NCI-H1694 (cell line): Measurements from ENCODE around the gene ADSS1.

ENCODE experiments used
- DNase-seq: peaks from one replicate; lab custom pipeline; 2025; lab: John Stamatoyannopoulos, UW

ADSS1 gene

DNA sequence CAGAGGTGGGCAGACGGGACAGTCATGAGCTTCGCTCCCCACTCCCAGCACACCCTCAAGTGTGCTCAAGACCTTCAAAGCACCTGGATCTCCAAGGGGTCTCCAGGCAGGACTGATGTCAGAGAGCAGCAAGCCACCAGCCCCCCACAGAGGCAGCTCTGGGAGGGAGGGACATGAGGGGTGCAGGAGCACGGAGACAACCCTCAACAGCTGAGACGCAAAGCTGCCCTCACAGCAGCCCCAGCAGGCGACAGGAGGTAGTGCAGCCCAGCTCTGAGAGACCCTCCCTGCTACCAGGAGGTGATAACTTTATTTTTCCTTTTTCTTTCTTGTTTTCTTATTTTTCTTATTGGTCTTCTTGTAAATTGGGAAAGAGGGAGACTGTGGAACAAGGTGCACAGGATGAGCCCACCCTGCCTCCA is 46.8 kb downstream of the ADSS1 start:
- DNase-seq: no peak

DNA sequence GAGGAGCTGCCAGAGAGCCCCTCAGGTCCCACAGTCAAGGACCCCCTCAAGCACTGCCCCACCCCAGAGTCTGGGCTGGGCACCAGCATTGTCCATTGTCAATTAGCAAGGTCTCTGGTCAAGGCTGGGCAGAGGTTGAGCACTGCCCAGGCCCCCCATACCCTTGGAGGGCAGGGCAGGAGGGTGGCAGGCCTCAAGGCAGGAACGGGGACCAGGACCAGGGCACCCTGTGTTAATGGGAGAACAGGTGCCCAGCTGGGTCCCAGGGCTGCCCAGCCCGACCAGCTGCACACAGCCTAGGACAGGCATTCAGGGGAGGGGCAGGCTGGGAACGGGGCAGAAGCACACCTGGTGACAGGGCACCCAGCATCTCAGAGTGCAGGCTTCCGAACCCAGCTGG is 47.3 kb downstream of the ADSS1 start:
- no peak for DNase-seq

DNA sequence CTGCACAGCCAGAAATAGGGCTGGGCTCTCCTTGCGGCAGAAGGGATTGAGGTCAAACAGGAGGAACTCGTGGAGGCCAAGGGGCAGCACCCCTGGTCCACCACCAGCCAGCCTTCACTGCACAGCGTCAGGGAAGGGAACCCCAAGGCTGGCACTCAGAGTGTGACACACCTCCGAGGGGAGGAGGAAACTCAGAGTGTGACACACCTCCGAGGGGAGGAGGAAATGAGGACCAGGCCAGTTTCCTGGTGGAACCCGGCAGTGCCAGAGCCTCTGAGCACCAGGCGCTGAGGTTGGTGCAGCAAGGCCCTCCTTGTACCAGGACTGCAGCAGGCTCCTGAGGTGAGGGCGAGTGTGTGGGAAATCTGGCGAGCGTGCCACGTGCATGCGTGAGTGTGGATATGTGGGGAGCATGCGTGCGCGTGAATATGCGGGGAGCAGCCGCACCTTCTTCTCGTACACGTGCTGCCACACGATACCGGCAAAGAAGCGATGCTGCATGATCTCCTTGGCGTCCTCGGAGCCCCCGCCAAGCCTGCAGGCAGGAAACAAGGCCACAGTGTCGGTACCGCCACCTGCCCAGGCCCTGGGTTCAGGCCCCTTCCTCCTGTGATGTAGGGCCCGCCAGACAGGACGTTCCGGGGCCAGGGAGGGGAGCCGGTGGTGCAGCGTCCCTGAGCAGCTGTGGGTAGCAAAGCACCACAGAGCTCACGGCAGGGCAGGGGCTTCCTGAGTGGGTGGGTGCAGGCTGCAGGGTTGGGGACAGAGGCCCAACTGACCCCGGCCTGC is 48.1 kb downstream of the ADSS1 start:
- no peak for DNase-seq

DNA sequence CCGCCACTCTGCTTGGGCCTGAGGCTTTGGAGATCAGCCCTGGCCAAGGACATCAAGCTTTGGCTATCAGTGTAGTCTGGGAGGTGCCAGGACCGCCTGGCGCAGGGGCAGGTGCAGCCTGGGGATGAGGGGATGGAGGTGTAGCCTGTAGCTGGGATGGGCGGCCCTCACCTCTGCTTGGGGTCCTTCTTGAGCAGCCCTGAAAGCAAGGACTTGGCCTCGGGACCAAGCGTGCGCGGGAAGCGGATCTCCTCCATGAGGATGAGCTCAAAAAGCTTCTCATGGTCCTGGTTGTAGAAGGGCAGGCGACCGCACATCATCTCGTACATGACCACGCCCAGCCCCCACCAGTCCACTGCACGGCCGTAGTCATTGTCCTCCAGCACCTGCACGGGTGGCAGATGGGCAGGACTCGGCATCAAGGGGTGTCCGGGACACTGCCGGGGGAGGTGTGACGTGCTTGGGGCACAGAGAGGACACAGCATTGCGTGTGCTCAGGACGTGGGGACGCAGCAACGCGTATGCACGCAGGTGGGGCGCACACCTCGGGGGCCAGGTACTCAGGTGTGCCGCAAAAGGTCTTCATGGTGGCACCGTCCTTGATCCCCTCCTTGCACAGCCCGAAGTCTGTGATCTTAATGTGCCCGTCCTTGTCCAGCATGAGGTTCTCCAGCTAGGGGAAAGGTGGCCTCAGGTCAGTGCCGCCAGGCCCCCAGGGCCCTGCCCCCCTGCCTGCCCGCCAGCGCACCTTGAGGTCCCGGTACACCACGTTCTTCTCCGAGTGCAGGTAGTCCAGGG is 48.9 kb downstream of the ADSS1 start:
- DNase-seq: no peak

DNA sequence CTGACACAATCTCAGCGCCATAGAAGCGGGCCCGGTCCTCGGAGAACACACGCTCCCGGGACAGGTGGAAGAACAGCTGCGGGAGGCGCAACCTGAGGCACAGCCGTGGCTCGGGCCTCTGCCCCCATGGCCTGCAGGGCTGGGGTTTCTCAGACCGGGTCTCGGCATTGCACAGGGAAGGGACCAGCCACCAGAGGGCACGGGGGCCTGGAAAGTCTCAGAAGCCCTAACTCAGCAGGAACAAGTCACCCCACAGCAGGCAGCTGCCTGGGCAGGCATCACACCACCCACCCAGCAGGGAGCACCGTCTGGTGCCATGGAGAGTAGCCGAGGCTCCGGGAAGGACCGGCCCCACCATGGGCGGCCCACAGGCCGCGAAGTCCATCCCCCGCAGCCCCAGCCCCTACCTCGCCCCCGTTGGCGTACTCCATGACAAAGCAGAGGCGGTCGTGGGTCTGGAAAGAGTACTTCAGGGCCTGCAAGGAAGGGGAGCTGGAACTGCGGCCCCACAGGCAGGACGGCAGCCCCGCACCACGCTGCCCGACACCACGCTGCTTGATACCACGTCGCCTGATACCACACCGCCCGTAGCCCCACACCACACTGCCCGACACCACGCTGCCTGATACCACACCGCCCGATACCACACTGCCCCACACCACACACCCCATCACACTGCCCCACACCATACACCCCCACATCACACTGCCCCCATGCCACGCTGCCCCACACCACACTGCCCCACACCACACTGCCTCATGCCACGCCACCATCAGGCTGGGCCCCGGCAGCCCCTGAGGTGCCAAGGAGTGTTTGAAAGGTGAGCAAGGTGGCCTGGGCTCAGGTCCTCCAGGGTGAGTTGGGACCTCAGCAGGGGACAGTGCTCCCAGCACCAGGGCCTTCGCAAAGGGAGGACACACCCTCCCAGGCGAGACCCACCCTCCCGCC is 49.8 kb downstream of the ADSS1 start:
- no peak for DNase-seq

DNA sequence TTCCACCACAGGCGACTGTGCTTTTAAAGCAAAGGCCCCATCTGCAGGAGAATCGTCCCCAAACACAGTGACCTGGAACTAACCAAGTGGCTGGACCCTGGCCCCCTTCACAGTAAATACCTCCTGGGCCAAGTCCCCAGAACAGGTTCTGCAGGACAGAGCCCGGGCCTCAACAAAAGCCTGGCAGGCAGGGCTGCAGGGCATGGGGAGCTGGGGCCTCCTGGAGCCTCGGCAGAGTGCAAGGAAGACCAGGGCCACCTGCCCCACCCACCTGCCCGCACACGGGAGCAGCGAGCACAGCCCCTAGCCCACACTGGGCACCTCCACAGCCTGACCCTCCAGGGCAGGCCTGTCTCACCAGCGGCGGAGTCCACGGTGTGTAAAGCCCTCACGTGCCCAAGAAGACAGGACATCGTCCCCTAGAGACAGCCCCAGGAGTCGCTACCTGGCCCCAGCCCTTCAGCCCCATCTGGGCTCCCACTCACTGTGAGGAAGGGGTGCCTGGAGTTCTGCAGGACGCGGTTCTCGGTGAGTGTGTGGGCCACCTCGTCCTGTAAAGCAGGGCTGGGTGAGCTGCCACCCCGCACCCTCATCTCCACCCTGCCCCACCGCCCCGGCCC is 50.5 kb downstream of the ADSS1 start:
- no peak for DNase-seq

DNA sequence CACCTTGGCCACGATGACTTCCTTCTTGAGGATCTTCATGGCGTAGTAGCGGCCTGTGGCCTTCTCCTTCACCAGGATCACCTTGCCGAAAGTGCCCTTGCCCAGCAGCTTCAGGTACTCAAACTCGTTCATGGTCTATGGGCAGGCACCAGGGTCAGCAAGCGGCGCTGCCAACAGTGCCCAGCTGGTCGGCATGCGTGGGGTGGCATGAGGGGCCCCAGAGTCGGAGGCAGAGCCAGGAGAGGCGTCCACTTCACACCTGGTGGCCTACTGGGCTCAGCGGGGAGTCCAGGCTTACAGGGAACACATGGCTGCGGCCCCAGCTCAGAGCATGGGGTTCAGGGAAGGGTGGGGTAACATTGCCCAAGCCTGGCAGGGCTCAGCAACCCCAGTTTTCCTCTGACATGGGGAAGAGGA is 51.1 kb downstream of the ADSS1 start:
- no peak for DNase-seq

DNA sequence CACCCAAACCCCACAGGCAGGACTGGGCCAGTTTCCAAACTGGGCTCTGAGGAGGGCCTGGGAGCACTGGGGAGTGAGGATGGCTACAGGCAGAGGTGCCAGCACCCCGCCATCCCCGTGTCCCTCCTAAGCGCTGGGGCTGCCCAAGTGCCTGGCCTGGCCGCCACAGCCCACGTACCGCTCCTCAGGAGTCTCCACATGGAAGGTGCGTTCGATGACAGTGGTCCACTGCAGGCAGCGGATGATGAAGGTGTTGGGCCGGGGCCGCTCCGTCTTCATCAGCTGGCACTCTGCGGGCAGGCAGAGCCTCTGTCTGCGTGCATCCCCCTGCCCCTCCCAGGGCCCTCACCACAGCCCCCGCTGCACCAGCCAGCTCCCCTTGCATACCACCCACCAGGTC is 52.5 kb downstream of the ADSS1 start:
- DNase-seq: no peak

DNA sequence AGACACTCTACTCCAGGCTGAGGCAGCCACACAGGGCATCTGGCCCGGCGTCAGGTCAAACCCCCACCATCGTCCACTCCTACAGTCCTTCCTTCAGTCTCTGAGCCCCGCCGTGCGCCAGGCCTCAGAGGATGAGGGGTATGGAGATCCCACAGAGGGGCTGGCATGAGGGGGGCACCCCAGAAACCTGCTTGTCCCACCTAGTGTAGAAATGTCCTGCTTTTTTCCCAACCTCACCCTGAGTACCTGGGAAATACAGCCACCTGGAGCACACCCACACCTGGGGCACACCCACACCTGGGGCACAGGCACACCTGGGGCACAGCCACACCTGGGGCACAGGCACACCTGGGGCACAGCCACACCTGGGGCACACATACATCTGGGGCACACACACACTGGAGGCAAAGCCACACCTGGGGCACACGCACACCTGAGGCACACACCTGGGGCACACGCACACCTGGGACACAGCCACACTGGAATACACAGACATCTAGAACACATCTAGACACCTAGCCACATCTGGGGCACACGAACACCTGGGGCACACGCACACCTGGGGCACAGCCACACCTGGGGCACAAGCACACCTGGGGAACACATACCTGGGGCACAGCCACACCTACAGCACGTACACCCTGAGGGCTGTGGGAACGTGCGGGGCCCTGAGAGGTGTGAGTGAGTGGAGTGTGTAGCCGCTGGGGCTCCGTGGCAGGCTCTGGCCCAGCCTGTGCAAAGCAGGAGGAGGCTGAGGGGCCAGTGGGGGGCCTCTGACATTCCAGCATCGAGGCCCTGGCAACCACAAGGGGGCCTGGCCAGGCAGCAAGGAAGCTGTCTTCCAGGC is 53.2 kb downstream of the ADSS1 start:
- no peak for DNase-seq

DNA sequence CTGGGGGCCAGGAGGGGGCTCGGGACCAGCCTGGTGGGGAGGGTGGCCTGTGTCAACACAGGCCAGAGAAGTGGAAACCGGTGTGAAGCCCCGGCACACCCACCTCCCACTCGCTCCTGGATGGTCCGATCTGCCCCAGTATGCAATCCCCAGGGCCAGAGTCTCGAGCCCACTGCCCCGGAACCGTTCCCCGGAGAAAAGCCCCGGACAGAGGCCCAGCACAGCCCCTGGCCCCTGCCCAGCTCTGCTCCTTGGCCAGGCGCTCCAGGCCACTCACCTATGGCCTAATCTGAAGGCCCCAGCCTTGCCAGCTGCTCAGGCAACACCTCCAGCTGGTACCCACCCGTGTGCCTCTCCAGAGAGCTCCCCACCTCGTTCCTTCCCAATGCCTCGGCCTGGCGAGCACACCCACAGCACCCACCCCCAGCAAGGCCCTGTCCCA is 53.8 kb downstream of the ADSS1 start:
- no peak for DNase-seq

DNA sequence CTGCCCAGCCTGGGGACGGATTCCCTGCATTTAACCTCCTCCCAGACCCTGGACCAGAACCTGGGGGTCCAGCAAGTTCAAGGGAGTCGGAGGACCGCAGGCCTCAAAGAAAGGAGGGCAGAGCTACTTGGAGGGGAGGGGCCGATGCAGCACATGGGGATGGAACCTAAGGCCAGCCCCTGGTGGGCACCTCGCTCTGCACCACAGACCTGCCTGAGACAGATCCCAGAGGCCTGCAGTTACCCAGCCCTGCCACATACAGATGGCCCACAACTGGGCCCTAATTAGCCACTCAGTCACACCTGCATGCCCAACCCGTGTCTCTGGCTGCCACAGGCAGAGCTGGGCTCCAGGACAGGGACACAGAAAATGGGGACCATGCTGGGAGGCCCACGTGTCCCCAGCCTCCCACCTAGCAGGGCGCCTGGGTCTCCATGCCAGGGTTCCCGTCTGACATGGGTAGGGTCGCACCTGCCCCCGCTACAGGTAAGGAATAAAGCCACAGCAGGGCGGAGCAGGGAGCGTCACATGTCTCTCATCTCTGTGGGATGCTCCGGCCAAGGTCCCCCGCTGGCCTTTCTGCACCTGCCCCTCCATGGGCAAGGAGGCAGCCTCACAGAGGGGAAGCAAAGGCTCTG is 54.8 kb downstream of the ADSS1 start:
- DNase-seq: no peak

DNA sequence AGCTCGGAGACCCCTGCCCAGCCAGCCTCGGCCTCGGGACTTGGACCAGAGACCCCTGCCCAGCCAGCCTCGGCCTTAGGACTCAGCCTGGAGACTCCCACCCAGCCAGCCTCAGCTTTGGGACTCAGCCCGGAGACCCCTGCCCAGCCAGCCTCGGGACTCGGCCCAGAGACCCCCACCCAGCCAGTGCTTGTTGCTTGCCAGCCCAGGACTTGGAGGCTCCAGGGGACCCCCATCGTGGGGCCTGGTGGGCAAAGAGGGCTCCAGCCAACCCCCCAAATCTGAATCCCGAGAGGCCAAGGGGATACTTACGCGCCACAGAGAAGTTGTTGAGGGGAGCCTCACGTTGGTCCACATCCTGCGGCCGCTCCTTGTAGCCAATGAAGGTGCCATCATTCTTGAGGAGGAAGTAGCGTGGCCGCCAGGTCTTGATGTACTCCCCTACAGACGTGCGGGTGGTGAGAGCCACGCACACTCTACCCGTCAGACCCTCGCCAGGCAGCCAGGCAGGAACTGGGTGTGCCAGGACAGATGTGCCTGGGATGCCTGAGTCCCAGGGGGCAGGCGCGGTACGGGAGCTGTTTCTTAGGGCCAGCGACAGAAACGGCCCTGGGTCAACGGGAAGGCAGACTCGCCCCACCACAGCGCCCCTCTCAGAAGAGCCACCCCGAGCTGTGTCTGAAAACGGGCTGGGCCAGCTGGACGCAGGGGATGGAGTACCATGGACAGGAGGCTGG is 55.9 kb downstream of the ADSS1 start:
- DNase-seq: no peak

DNA sequence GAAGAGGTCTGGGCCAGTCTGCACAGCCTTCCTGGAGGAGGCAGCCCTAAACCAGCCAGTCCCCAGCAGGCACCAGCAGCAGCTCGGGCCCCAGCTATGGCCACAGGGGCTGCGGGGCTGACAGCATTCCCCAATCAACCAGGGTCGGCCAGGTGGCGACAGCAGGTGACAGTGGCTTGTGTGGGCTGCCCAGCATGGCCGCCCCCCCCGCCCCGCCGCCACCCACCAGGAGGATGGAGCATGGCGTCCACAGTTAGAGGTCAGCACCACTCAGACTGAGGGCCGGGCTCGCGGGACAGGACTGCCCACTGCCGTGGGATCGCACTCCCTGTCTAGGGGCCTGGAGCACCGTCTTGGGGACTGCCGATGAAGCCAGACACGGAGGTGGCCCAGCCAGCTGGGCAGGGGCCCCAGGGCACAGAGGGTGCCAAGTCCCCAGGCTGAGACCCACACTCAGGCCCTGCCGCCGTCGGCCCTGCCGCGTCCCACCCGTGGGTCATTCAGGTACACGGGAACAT is 56.5 kb downstream of the ADSS1 start:
- DNase-seq: no peak

DNA sequence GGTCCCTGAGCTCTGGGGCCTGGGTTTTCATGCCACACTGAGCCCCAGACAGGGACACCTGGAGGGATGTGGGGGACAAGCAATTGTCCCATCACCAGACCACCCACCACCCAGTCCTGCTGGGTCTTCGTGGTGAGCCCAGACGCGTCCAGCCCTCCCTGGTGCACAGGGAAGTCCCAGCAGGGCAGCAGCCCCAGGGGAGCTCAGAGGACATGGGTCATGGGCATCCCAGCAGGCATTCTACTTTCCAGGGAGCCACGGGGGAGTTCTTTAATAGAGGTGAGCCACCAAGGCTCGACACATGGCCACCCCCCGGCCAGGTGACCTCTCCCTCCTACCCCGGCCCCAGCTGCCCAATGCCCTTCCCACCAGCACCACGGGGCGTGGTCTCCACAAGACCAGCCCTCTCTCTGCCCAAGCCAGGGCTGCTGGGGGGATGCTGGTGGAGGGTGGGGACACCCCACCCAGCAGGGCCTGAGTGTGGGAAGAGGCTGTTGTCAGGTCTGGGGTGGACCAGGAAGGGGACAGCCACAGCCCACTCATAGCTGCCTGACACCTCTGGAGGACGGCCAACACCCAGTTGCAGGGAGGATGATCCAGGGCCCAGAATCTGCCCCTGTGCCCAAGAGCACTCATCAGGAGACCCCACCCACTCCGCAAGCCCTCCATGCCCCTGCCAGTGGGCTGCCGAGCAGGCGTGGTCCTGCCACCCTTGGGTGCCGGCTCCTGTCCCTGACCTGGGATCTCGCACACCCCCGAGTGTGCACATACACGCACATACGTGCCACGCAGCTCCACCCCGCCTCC is 57.4 kb downstream of the ADSS1 start:
- no peak for DNase-seq

DNA sequence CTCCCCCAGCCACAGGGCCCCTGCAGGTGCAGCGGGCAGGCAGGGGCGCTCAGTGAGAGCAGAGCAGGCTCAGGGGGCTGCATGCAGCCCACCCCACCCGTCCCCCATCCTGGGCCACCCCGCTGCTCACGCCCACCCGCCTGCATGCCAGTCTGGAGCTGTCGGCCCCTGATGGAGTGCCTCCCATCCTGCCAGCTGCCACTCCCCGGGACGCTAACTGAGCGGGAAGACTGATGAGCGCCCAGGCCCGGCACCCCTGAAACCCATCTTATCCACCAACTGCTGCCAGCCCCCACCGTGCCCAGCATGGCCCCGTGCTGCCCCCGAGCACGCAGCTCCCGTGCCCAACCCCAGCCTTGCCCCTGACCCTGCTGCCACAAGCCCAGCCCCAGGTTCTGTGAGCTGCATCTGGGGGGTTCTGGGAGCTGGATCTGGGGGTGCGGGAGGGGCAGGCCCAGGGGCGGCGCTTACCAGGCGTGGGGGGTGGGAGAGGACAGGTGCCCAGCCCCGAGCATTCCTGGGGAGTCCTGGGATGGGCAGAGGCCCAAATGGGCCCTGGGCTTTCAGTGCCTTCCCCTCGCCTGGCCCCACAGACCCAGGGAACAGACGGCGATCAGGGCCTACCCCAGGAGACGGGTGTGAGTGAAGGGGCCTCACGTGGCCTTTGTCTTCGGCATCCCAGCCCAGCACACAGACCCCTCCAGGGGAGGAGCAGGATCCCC is 58.2 kb downstream of the ADSS1 start:
- peak; percentile 39 for DNase-seq

DNA sequence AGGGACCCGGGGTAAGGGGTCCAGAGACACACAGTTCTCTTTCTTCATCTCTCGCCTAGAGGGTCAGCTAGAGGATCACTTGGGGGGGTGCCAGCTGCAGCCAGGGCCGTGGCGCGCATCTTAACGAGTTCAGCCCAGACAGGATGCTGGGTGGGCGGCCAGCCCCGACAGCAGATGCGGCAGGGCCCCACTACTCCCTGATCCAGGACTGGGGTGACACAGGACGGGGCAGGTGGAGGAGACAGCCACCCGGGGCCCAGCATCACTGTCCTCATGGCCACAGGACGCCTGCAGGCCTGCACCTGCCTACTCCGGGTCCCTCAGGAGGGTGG is 58.7 kb downstream of the ADSS1 start:
- no peak for DNase-seq

DNA sequence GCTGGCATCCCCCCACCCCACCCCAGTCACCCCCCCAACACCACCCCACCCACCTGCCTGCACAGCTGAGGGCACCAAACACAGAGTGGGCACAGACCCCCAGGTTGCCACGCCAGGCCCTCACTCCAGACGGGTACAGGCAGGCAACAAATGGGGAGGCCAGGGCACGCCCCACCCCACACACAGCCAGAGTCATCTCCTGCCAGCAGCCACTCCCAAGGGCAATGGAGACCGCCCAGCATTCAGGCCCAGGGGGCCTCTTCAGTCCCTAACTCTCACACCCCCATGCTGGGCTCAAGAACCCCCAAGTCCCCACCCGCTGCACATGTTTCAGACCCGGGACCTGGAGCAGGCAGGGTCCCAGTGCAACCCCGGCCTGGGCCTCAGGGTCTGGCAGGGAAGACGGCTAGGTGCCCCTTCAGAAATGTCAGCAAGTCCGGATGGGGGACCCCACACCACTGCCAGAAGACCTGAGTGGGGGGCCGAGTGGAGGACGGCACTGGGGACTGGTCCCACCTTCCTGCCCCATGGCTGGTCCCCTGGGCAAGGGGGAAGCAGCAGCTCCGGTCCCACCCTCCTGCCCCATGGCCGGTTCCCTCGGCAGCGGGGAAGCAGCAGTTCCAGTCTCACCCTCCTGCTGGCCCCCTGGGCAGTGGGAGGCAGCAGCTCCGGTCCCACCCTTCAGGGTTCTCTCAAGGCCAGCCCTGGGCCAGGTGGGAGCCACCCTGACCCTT is 59.6 kb downstream of the ADSS1 start:
- no peak for DNase-seq
